Psoas muscle (tissue), 8 donors: ENCODE data around the gene APOBEC3B. TPM values are rescaled to one million over a fixed set of nuclear protein-coding genes. Genes with fewer than 3 reads are reported as not detected.
"Not testable (repeated sequence)": the region's sequence is repeated elsewhere in the genome, so short reads cannot be mapped to it uniquely, and the experiment has no call there.

ENCODE experiments used
- ATAC-seq, 4 donors: fragments of 200-7000 bp; cut with Tn5 transposase; one replicate each; pipeline ENCODE4 v1.9.1; 2020; ENCODE audit warnings: moderate library complexity in 3 of 4, mild to moderate bottlenecking in 2 of 4
- DNase-seq, 2 donors: peaks; one replicate each; pipeline ENCODE4 v3.0.0-alpha.2; 2020
- H3K27ac ChIP-seq: fragments of 200-600 bp; one replicate; pipeline ENCODE4 v1.8.0; 2022
- H3K27me3 ChIP-seq, 3 donors: fragments of 200-600 bp in 1 of 3; one replicate each; pipeline versions ENCODE4 v1.6.1 to v1.8.0; 2013 to 2022; ENCODE audit warnings: low read length in 2 of 3, mild to moderate bottlenecking in 2 of 3, moderate library complexity in 1 of 3; ENCODE audit not compliant: insufficient read depth in 3 of 3
- H3K36me3 ChIP-seq, 2 donors: fragments of 200-600 bp in 1 of 2; one replicate each; pipeline versions ENCODE4 v1.6.1 to v1.8.0; 2013 to 2022; ENCODE audit warnings: low read depth in 1 of 2, mild to moderate bottlenecking in 1 of 2, moderate library complexity in 1 of 2; ENCODE audit not compliant: insufficient read depth in 1 of 2
- H3K4me1 ChIP-seq: fragments of 200-600 bp; one replicate; pipeline ENCODE4 v1.8.0; 2022
- H3K4me3 ChIP-seq: fragments of 200-600 bp; one replicate; pipeline ENCODE4 v1.8.0; 2022; ENCODE audit warnings: mild to moderate bottlenecking
- H3K9me3 ChIP-seq: fragments of 200-600 bp; one replicate; pipeline ENCODE4 v1.8.0; 2022
- CTCF ChIP-seq: fragments of 200-600 bp; IDR thresholded peaks from one replicate; pipeline ENCODE4 v1.8.0; 2022; ENCODE audit warnings: antibody characterized with exemption
- WGBS, 3 donors: extraction: QIAGEN DNeasy Blood & Tissue Kit; methylation state at CpG; one replicate each; pipeline versions ENCODE4 v1.1.6 to v1.1.7; 2013; 5-methylcytosine and 5-hydroxymethylcytosine counted together
- intact Hi-C, 2 donors: fragments of 100-400 bp; cut with DNase I; formaldehyde crosslinking; loops; one replicate each; pipeline versions ENCODE4 v1.11.0 to v1.14.2; 2022
- polyA plus RNA-seq, 3 donors: library from polyadenylated mRNA; stranded (reverse); fragments of 200-250 nt; gene quantifications; one replicate each; pipeline ENCODE4 v1.2.3, GENCODE V29; 2013
- total RNA-seq, 4 donors: library from RNA; stranded (reverse); fragmentation: NEBNext Ultra II Directional in 2 of 4; extraction: Animal tissue kit (Norgen Biotek cat#: 25700) in 2 of 4; gene quantifications; one replicate each; pipeline versions ENCODE4 v1.2.1 to v1.2.4, GENCODE V29; 2021 to 2023
- donor health status: healthy with polysubstance abuse.
- donor health status: DM: no; HTN: no; CAD: no; lungs with moderate emphysema.
- donor health status: Bipolar disorder and iron deficiency.
- donor health status: healthy.
- donor health status: DM: yes; HTN: yes; CAD: no.
- donor health status: DM: no; HTN: no; CAD: no.
- donor health status: DM: no; HTN: no; CAD: no.
- donor health status: DM: yes; HTN: yes; CAD: no.

APOBEC3B gene
- total and polyA plus RNA-seq, 7 donors = 0.15 to 0.59 (median 0.30) TPM; not detected in 2

- Histone ChIP-seq H3K27ac (no peak overlapping the region), H3K27me3 (peaks cover 0 to 60% (median 16%) of the 10 kb centered on the region in 3 donors), H3K36me3 (no peaks in the 10 kb centered on the region), H3K9me3 (no peaks in the 10 kb centered on the region), H3K4me1 (no peaks in the 10 kb centered on the region), H3K4me3 (no peak overlapping the region)
- 66 to 74% (median 74%) methylated on average over 13 of the region's 13 CpGs for WGBS, 3 donors
- intact Hi-C loops = no loop called here
- ATAC-seq = no peak
- no peak for DNase-seq
- TF ChIP-seq CTCF = no peak
Observed at GRCh38 chr22:38941488-38941987, 40.6 kb upstream of the APOBEC3B start.

- no peaks in the 10 kb centered on the region for H3K9me3 ChIP-seq
- WGBS, 3 donors = 65 to 72% (median 66%) methylated on average over 5 of the region's 5 CpGs
- no peaks in the 10 kb centered on the region for H3K4me1 ChIP-seq
- peaks cover 0 to 68% (median 12%) of the 10 kb centered on the region in 3 donors for H3K27me3 ChIP-seq
- ATAC-seq = no peak
- intact Hi-C loops = no loop called here
- no peak for TF ChIP-seq CTCF
- no peaks in the 10 kb centered on the region for H3K36me3 ChIP-seq
- DNase-seq = no peak
- H3K27ac ChIP-seq = no peak overlapping the region
- no peak overlapping the region for H3K4me3 ChIP-seq
Observed at GRCh38 chr22:38942702-38943101, 39.4 kb upstream of the APOBEC3B start.

- ATAC-seq = no peak
Observed at GRCh38 chr22:38943201-38943600, 38.9 kb upstream of the APOBEC3B start.

GRCh38 chr22:38943882-38944281, 38.3 kb upstream of the APOBEC3B start:
- DNase-seq (no peak), ATAC-seq (no peak)
- no peak overlapping the region for H3K4me3 ChIP-seq
- peaks cover 0 to 77% (median 12%) of the 10 kb centered on the region in 3 donors for H3K27me3 ChIP-seq
- H3K27ac ChIP-seq = no peak overlapping the region
- H3K9me3 ChIP-seq = no peaks in the 10 kb centered on the region
- no peaks in the 10 kb centered on the region for H3K4me1 ChIP-seq
- intact Hi-C loops = no loop called here
- no peak for TF ChIP-seq CTCF
- 70 to 75% (median 74%) methylated on average over 3 of the region's 3 CpGs for WGBS, 3 donors
- no peaks in the 10 kb centered on the region for H3K36me3 ChIP-seq

More at GRCh38 chr22:38943201-38943600, 38.9 kb upstream of the APOBEC3B start:
- WGBS, 3 donors = 23 to 31% (median 24%) methylated on average over 9 of the region's 9 CpGs
- no peak overlapping the region for H3K27ac ChIP-seq
- peaks cover 0 to 73% (median 12%) of the 10 kb centered on the region in 3 donors for H3K27me3 ChIP-seq
- H3K4me3 ChIP-seq = no peak overlapping the region
- H3K9me3 ChIP-seq = no peaks in the 10 kb centered on the region
- intact Hi-C loops = no loop called here
- no peaks in the 10 kb centered on the region for H3K36me3 ChIP-seq
- TF ChIP-seq CTCF = no peak
- DNase-seq = no peak
- H3K4me1 ChIP-seq = no peaks in the 10 kb centered on the region

GRCh38 chr22:38944653-38945052, 37.5 kb upstream of the APOBEC3B start:
- no peak for TF ChIP-seq CTCF
- WGBS, 3 donors = 80 to 83% (median 82%) methylated on average over 7 of the region's 7 CpGs
- Histone ChIP-seq H3K4me1 (no peaks in the 10 kb centered on the region), H3K4me3 (no peak overlapping the region), H3K27me3 (peaks cover 0 to 70% (median 10%) of the 10 kb centered on the region in 3 donors), H3K9me3 (no peaks in the 10 kb centered on the region), H3K27ac (no peak overlapping the region), H3K36me3 (no peaks in the 10 kb centered on the region)
- ATAC-seq = no peak
- intact Hi-C loops = no loop called here
- no peak for DNase-seq

- H3K27ac ChIP-seq, H3K4me3 ChIP-seq, DNase-seq, intact Hi-C loops, H3K36me3 ChIP-seq, ATAC-seq, H3K4me1 ChIP-seq, H3K9me3 ChIP-seq: not testable (repeated sequence)
- peaks cover 0 to 65% (median 9%) of the 10 kb centered on the region in 3 donors for H3K27me3 ChIP-seq
Observed at GRCh38 chr22:38945706-38946338, 36.3 kb upstream of the APOBEC3B start.
